Endothelial cell (in vitro differentiated cells): ENCODE data around the gene NKX2-4. TPM values are rescaled to one million over a fixed set of nuclear protein-coding genes. Genes with fewer than 3 reads are reported as not detected.

ENCODE experiments used
- DNase-seq: peaks from one replicate; pipeline ENCODE4 v3.0.0; 2021; ENCODE audit warnings: low spot score
- H3K27ac Mint-ChIP-seq: one replicate; pipeline ENCODE4 v1.8.0; 2021; ENCODE audit warnings: mixed read lengths, inconsistent platforms; ENCODE audit not compliant: unreplicated experiment
- H3K27me3 Mint-ChIP-seq: one replicate; pipeline ENCODE4 v1.8.0; 2021; ENCODE audit warnings: mild to moderate bottlenecking, moderate library complexity, mixed read lengths, inconsistent platforms; ENCODE audit not compliant: unreplicated experiment
- H3K36me3 Mint-ChIP-seq: one replicate; pipeline ENCODE4 v1.8.0; 2021; ENCODE audit warnings: mild to moderate bottlenecking, low read depth, mixed read lengths, inconsistent platforms; ENCODE audit not compliant: unreplicated experiment
- H3K4me1 Mint-ChIP-seq: one replicate; pipeline ENCODE4 v1.8.0; 2021; ENCODE audit warnings: mild to moderate bottlenecking, mixed read lengths, inconsistent platforms; ENCODE audit not compliant: unreplicated experiment
- H3K4me3 Mint-ChIP-seq: one replicate; pipeline ENCODE4 v1.8.0; 2021; ENCODE audit warnings: mild to moderate bottlenecking, mixed read lengths, inconsistent platforms; ENCODE audit not compliant: unreplicated experiment
- H3K9me3 Mint-ChIP-seq: one replicate; pipeline ENCODE4 v1.8.0; 2021; ENCODE audit warnings: mixed read lengths, inconsistent platforms; ENCODE audit not compliant: unreplicated experiment
- CTCF ChIP-seq: fragments of 200-600 bp; sonication (generic); IDR thresholded peaks from one replicate; pipeline ENCODE4 v1.5.0; 2021; ENCODE audit warnings: antibody characterized with exemption; ENCODE audit not compliant: unreplicated experiment
- total RNA-seq: library from RNA; stranded (reverse); fragmentation: NEBNext Ultra II Directional; extraction: Animal tissue kit (Norgen Biotek cat#: 25700); gene quantifications from one replicate; pipeline ENCODE4 v1.2.1, GENCODE V29; 2021; ENCODE audit not compliant: unreplicated experiment

The NKX2-4 gene
- total RNA-seq, 1 donor from 2014 or later: not detected

GRCh38 chr20:21390768-21391167, 6.6 kb downstream of the NKX2-4 start:
- no peak for TF ChIP-seq CTCF
- Mint-ChIP-seq H3K4me3 (no peak overlapping the region), H3K4me1 (peaks cover 14% of the 10 kb centered on the region), H3K27me3 (peaks cover 22% of the 10 kb centered on the region), H3K27ac (no peak overlapping the region), H3K36me3 (no peaks in the 10 kb centered on the region), H3K9me3 (no peaks in the 10 kb centered on the region)
- no peak for DNase-seq

GRCh38 chr20:21389368-21389767, 8.0 kb downstream of the NKX2-4 start:
- H3K27me3 Mint-ChIP-seq: peaks cover 19% of the 10 kb centered on the region

GRCh38 chr20:21388566-21388965, 8.8 kb downstream of the NKX2-4 start:
- Mint-ChIP-seq H3K4me1 (peaks cover 12% of the 10 kb centered on the region), H3K4me3 (no peak overlapping the region), H3K9me3 (no peaks in the 10 kb centered on the region), H3K27ac (no peak overlapping the region), H3K27me3 (peaks cover 19% of the 10 kb centered on the region), H3K36me3 (no peaks in the 10 kb centered on the region)
- no peak for DNase-seq
- no peak for TF ChIP-seq CTCF

More at GRCh38 chr20:21389368-21389767, 8.0 kb downstream of the NKX2-4 start:
- no peak overlapping the region for H3K27ac Mint-ChIP-seq
- DNase-seq: no peak
- H3K4me3 Mint-ChIP-seq: no peak overlapping the region
- H3K9me3 Mint-ChIP-seq: no peaks in the 10 kb centered on the region
- H3K36me3 Mint-ChIP-seq: no peaks in the 10 kb centered on the region
- peaks cover 12% of the 10 kb centered on the region for H3K4me1 Mint-ChIP-seq
- no peak for TF ChIP-seq CTCF

- H3K27me3 Mint-ChIP-seq: peaks cover 13% of the 10 kb centered on the region
- DNase-seq: no peak
- H3K4me1 Mint-ChIP-seq: peaks cover 12% of the 10 kb centered on the region
- no peaks in the 10 kb centered on the region for H3K9me3 Mint-ChIP-seq
- peaks cover 4% of the 10 kb centered on the region for H3K36me3 Mint-ChIP-seq
- no peak overlapping the region for H3K4me3 Mint-ChIP-seq
- H3K27ac Mint-ChIP-seq: no peak overlapping the region
- no peak for TF ChIP-seq CTCF
Measured at GRCh38 chr20:21387528-21387927, 9.8 kb downstream of the NKX2-4 start.

GRCh38 chr20:21386111-21386510, 11.2 kb downstream of the NKX2-4 start:
- H3K36me3 Mint-ChIP-seq: peaks cover 8% of the 10 kb centered on the region
- TF ChIP-seq CTCF: no peak
- no peaks in the 10 kb centered on the region for H3K9me3 Mint-ChIP-seq
- no peak overlapping the region for H3K27ac Mint-ChIP-seq
- H3K4me1 Mint-ChIP-seq: peaks cover 6% of the 10 kb centered on the region
- peaks cover 8% of the 10 kb centered on the region for H3K27me3 Mint-ChIP-seq
- DNase-seq: no peak
- no peak overlapping the region for H3K4me3 Mint-ChIP-seq
